Measurements from ENCODE around the gene ZNF281.
"Not testable (repeated sequence)": the region's sequence is repeated elsewhere in the genome, so short reads cannot be mapped to it uniquely, and the experiment has no call there.

ZNF281 gene

GRCh38 chr1:200363264-200363933 is 46.4 kb downstream of the ZNF281 start:
- no peak for DNase-seq (ENCODE audit: low read depth in 2 of 2)

- DNase-seq (ENCODE audit: low read depth in 2 of 2), result no peak
Measured at GRCh38 chr1:200362421-200362820, 47.4 kb downstream of the ZNF281 start.

- DNase-seq (ENCODE audit: low read depth in 2 of 2), result no peak
Measured at GRCh38 chr1:200359610-200360163, 50.1 kb downstream of the ZNF281 start.

DNA sequence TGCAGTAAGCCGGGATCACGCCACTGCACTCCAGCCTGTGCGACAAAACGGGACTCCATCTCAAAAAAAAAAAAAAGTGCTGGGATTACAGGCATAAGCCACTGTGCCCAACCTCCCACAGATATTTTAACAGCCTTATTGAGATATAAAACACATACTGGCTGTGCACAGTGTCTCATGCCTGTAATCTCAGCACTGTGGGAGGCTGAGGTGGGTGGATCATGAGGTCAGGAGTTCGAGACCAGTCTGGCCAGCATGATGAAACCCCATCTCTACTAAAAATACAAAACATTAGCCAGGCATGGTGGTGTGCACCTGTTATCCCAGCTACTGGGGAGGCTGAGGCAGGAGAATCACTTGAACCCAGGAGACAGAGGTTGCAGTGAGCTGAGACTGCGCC is 51.9 kb downstream of the ZNF281 start:
- DNase-seq (ENCODE audit: low read depth in 2 of 2), result not testable (repeated sequence)

DNA sequence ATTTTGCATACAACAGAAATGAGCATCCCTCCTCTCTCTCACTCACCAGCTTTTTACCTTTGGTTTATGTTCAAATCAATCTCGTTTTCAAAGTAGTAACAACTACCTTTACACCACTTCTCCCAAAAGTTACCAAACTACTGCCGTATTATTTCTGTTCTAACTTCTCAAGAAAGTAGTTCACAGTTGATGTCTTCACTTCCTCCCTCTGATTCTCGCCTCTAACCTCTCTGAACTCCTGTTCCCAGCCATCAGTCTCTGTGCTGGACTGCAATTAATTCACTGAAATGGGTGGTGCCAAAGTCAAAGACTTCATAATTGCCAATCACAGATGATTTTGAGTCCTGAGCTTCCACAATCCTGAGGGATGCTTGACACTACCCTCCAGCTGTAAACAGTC is 54.0 kb downstream of the ZNF281 start:
- DNase-seq (ENCODE audit: low read depth in 2 of 2), result no peak
